Fibroblast of peridontal ligament (primary cell): ENCODE data around the gene SHROOM4.

ENCODE experiments used
- DNase-seq: peaks from one replicate; pipeline ENCODE4 v3.0.0-alpha.2; 2010; ENCODE audit errors: extremely low read depth

Gene SHROOM4

GRCh38 chrX:50813843-50814661 lies at the start of gene SHROOM4:
Gene SHROOM4, minus strand, starts transcription at chrX:50814194. Its CDS starts 176 bp downstream, at chrX:50814018.
- peak; percentile 8 for DNase-seq

GRCh38 chrX:50863471-50863870 lies 49.5 kb upstream of the SHROOM4 start:
- no peak for DNase-seq

GRCh38 chrX:50860518-50860917 lies 46.5 kb upstream of the SHROOM4 start:
- no peak for DNase-seq

GRCh38 chrX:50858548-50858947 lies 44.6 kb upstream of the SHROOM4 start:
- no peak for DNase-seq

- no peak for DNase-seq
Measured at GRCh38 chrX:50853399-50853798, 39.4 kb upstream of the SHROOM4 start.

- no peak for DNase-seq
Measured at GRCh38 chrX:50852524-50852923, 38.5 kb upstream of the SHROOM4 start.

GRCh38 chrX:50842221-50842620 lies 28.2 kb upstream of the SHROOM4 start:
- DNase-seq = no peak

GRCh38 chrX:50839730-50840129 lies 25.7 kb upstream of the SHROOM4 start:
- no peak for DNase-seq

- no peak for DNase-seq
Measured at GRCh38 chrX:50838820-50839600, 25.0 kb upstream of the SHROOM4 start.

- DNase-seq = no peak
Measured at GRCh38 chrX:50827996-50828395, 14.0 kb upstream of the SHROOM4 start.

- no peak for DNase-seq
Measured at GRCh38 chrX:50825825-50826224, 11.8 kb upstream of the SHROOM4 start.

GRCh38 chrX:50818986-50819385 lies 5.0 kb upstream of the SHROOM4 start:
- DNase-seq = no peak

- no peak for DNase-seq
Measured at GRCh38 chrX:50815120-50815519, 1.1 kb upstream of the SHROOM4 start.

GRCh38 chrX:50814701-50815100 lies 707 bp upstream of the SHROOM4 start:
- no peak for DNase-seq

GRCh38 chrX:50812995-50813842 lies 775 bp downstream of the SHROOM4 start:
- DNase-seq = peak; percentile 4

- DNase-seq = no peak
Measured at GRCh38 chrX:50805276-50805675, 8.7 kb downstream of the SHROOM4 start.

GRCh38 chrX:50801135-50801534 lies 12.9 kb downstream of the SHROOM4 start:
- DNase-seq = no peak

GRCh38 chrX:50799531-50799961 lies 14.4 kb downstream of the SHROOM4 start:
- peak; percentile 6 for DNase-seq

GRCh38 chrX:50798783-50799182 lies 15.2 kb downstream of the SHROOM4 start:
- no peak for DNase-seq

- no peak for DNase-seq
Measured at GRCh38 chrX:50787099-50787498, 26.9 kb downstream of the SHROOM4 start.

- no peak for DNase-seq
Measured at GRCh38 chrX:50780144-50780543, 33.9 kb downstream of the SHROOM4 start.

GRCh38 chrX:50779694-50780093 lies 34.3 kb downstream of the SHROOM4 start:
- no peak for DNase-seq
